Karpas-422 (cell line): Measurements from ENCODE around the gene TBX15. TPM values are rescaled to one million over a fixed set of nuclear protein-coding genes. Genes with fewer than 3 reads are reported as not detected.

Experiments used
- DNase-seq: peaks from one replicate; pipeline ENCODE4 v3.0.0-alpha.2; 2015
- H2AFZ ChIP-seq: fragments of 200-600 bp; sonication (generic); 2 replicates; pipeline ENCODE4 v1.6.1; 2014; ENCODE audit warnings: antibody characterized with exemption, low read length, mixed read lengths
- H3K27ac ChIP-seq: fragments of 200-600 bp; sonication (generic); 2 replicates; pipeline ENCODE4 v1.5.1; 2014; ENCODE audit warnings: mild to moderate bottlenecking, low read length, moderate library complexity
- H3K27me3 ChIP-seq: fragments of 200-600 bp; sonication (generic); 2 replicates; pipeline ENCODE4 v1.6.1; 2014; ENCODE audit warnings: low read length, mixed read lengths
- H3K36me3 ChIP-seq: fragments of 200-600 bp; sonication (generic); 2 replicates; pipeline ENCODE4 v1.6.1; 2014; ENCODE audit warnings: low read length, mixed read lengths; ENCODE audit not compliant: insufficient read depth
- H3K4me1 ChIP-seq: fragments of 200-600 bp; sonication (generic); 2 replicates; pipeline ENCODE4 v1.6.1; 2014; ENCODE audit warnings: mild to moderate bottlenecking, low read length, mixed read lengths
- H3K4me2 ChIP-seq: fragments of 200-600 bp; sonication (generic); 2 replicates; pipeline ENCODE4 v1.6.1; 2014; ENCODE audit warnings: low read length, low read depth, mild to moderate bottlenecking; ENCODE audit not compliant: poor library complexity, severe bottlenecking
- H3K4me3 ChIP-seq: fragments of 200-600 bp; sonication (generic); 2 replicates; pipeline ENCODE4 v1.5.1; 2014; ENCODE audit warnings: mild to moderate bottlenecking, antibody characterized with exemption, low read length, mixed read lengths
- H3K79me2 ChIP-seq: fragments of 200-600 bp; sonication (generic); 2 replicates; pipeline ENCODE4 v1.6.1; 2014; ENCODE audit warnings: mild to moderate bottlenecking, low read length, mixed read lengths
- H3K9ac ChIP-seq: fragments of 200-600 bp; sonication (generic); 2 replicates; pipeline ENCODE4 v1.6.0; 2014; ENCODE audit warnings: low read length
- H3K9me2 ChIP-seq: fragments of 200-600 bp; sonication (generic), shearing (Covaris generic); replicated peaks from 2 replicates; pipeline ENCODE4 v1.6.0; 2014; ENCODE audit warnings: mild to moderate bottlenecking, low read length, moderate library complexity; ENCODE audit not compliant: insufficient read depth
- H3K9me3 ChIP-seq: fragments of 300-700, 200-600 bp; sonication (generic); 2 replicates; pipeline ENCODE4 v1.6.1; 2014; ENCODE audit warnings: low read length, mixed read lengths
- H4K20me1 ChIP-seq: fragments of 200-600 bp; sonication (generic); 2 replicates; pipeline ENCODE4 v1.6.1; 2014; ENCODE audit warnings: mild to moderate bottlenecking, antibody characterized with exemption, low read length, low read depth; ENCODE audit not compliant: insufficient read depth
- total RNA-seq: library from RNA; depleted of rRNA; stranded (reverse); fragments of >200 nt; shearing (Covaris generic); gene quantifications from 2 replicates; pipeline ENCODE4 v1.2.3, GENCODE V29; 2014; ENCODE audit warnings: low replicate concordance

The TBX15 gene
- total RNA-seq, 1 experiment from 2014 or later, result not detected

- Histone ChIP-seq H3K9ac (no peak overlapping the region), H3K79me2 (no peaks in the 10 kb centered on the region), H3K27me3 (no peaks in the 10 kb centered on the region), H3K9me2 (no peaks in the 10 kb centered on the region), H3K9me3 (no peaks in the 10 kb centered on the region), H3K4me2 (no peak overlapping the region), H3K4me3 (no peak overlapping the region), H3K36me3 (no peaks in the 10 kb centered on the region), H2AFZ (no peak overlapping the region), H3K27ac (no peak overlapping the region), H3K4me1 (no peaks in the 10 kb centered on the region), H4K20me1 (no peaks in the 10 kb centered on the region)
- DNase-seq, result no peak
These were observed 3.2 kb downstream of the TBX15 start for GRCh38 chr1:118984722-118985639.

DNA sequence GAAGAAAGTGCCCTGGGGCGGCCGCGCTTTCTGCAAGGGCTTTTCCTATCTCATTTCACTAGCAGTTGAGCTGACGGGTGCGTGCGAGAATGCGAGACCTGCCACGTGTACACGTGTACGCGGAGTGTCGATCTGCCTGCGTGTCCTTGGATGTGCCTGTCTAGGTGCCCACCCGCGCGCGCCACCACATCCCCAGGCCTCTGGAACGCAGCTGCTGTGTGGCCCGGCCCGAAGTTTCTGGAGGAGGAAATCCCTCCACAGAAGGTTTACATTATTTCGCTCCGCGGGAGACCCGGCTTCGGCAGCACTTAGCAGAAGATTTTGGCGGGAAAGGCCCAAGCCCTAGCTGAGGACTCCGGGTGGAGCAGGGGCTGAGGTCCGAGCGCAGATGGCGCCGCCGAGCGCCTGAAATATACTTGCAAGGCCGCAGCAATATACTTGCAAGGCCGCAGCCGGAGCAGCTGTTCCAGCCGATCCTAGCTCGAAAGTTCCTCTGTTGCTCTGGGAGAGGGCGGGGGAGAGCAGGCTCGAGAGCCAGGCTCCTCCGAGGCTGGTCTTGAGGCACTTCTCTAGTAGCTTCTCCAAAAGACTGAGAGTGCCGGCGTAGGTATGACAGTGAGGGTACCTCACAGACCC lies 3.9 kb downstream of the TBX15 start:
- no peak overlapping the region for H3K4me3 ChIP-seq
- no peak overlapping the region for H3K9ac ChIP-seq
- H2AFZ ChIP-seq, result no peak overlapping the region
- no peaks in the 10 kb centered on the region for H4K20me1 ChIP-seq
- no peaks in the 10 kb centered on the region for H3K4me1 ChIP-seq
- H3K27ac ChIP-seq, result no peak overlapping the region
- no peaks in the 10 kb centered on the region for H3K9me3 ChIP-seq
- no peaks in the 10 kb centered on the region for H3K36me3 ChIP-seq
- no peak overlapping the region for H3K4me2 ChIP-seq
- no peaks in the 10 kb centered on the region for H3K79me2 ChIP-seq
- no peak for DNase-seq
- no peaks in the 10 kb centered on the region for H3K27me3 ChIP-seq
- no peaks in the 10 kb centered on the region for H3K9me2 ChIP-seq

GRCh38 chr1:118983558-118984041 lies 4.5 kb downstream of the TBX15 start:
- Histone ChIP-seq H3K79me2 (no peaks in the 10 kb centered on the region), H3K4me2 (no peak overlapping the region), H3K4me1 (no peaks in the 10 kb centered on the region), H4K20me1 (no peaks in the 10 kb centered on the region), H3K4me3 (no peak overlapping the region), H3K27ac (no peak overlapping the region), H3K36me3 (no peaks in the 10 kb centered on the region), H2AFZ (no peak overlapping the region), H3K9me3 (no peaks in the 10 kb centered on the region), H3K9ac (no peak overlapping the region), H3K27me3 (no peaks in the 10 kb centered on the region), H3K9me2 (no peaks in the 10 kb centered on the region)
- no peak for DNase-seq

DNA sequence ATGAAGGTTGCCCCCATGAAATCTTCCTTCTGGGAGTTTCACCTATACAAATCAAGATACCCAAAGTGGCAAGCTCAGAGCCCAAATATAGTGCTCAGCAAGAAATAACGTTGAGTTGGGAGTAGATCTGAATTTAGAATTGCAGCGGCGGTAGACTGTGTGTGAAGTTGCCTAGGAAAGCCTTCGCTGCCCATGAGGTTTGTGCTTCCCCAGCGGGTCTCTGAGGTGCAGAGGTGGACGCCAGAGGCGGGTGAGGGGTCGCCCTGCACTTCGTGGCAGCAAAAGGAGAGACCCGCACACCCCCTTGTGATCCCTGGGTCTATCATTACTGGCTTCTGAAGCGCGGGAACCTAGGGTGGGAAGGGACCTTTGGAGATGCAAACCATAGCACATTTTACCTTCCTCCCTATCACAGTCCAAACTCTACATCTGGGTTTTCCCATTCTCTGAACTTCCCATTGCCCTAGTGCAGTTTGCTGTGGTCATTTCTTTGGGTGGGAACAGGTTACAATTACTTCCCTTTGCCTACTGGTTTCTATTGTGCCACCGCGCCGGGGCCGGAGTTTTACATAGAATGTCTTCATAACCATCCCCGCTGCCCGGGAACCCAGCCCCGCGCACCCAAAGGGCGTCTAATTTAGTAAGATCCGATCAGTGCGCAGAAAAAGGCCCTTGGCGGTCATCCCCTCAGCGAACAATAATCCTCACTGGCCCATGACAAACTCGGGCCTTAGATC lies 5.2 kb downstream of the TBX15 start:
- no peaks in the 10 kb centered on the region for H3K9me2 ChIP-seq
- no peaks in the 10 kb centered on the region for H3K9me3 ChIP-seq
- H3K36me3 ChIP-seq, result no peaks in the 10 kb centered on the region
- no peaks in the 10 kb centered on the region for H3K4me1 ChIP-seq
- H2AFZ ChIP-seq, result no peak overlapping the region
- H4K20me1 ChIP-seq, result no peaks in the 10 kb centered on the region
- H3K4me2 ChIP-seq, result no peak overlapping the region
- no peaks in the 10 kb centered on the region for H3K79me2 ChIP-seq
- no peak for DNase-seq
- H3K27ac ChIP-seq, result no peak overlapping the region
- no peak overlapping the region for H3K9ac ChIP-seq
- no peaks in the 10 kb centered on the region for H3K27me3 ChIP-seq
- no peak overlapping the region for H3K4me3 ChIP-seq

- H3K9me3 ChIP-seq, result no peaks in the 10 kb centered on the region
These were observed 5.9 kb downstream of the TBX15 start for GRCh38 chr1:118982266-118982665.

DNA sequence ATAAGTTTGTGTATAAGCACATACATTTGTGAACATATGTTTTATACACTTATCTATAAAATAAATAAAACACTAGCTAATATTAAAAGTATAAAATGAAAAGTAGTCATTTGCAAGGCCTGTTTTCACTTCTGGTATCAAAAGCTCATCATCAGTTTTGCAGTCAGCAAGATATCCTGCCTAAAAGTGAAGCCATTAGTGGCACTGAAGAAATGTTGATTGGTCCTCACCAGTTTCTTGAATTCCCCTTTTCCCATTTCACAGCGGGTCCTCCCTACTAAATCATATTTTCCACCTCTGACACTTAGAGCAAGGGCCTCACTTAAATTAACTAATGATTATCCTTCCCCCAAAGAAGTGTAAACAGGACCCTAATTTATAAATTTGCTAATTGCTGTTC lies 6.7 kb downstream of the TBX15 start:
- no peaks in the 10 kb centered on the region for H3K27me3 ChIP-seq
- no peak overlapping the region for H3K4me2 ChIP-seq

More at GRCh38 chr1:118982266-118982665, 5.9 kb downstream of the TBX15 start:
- no peak for DNase-seq
- Histone ChIP-seq H3K36me3 (no peaks in the 10 kb centered on the region), H3K27me3 (no peaks in the 10 kb centered on the region), H3K4me2 (no peak overlapping the region), H3K9me2 (no peaks in the 10 kb centered on the region), H3K4me3 (no peak overlapping the region), H3K79me2 (no peaks in the 10 kb centered on the region), H3K4me1 (peaks cover 4% of the 10 kb centered on the region; the same call in 1 of the 2 replicates), H3K27ac (no peak overlapping the region), H4K20me1 (no peaks in the 10 kb centered on the region), H2AFZ (no peak overlapping the region), H3K9ac (no peak overlapping the region)

GRCh38 chr1:118979754-118980575 lies 8.2 kb downstream of the TBX15 start:
- no peak for DNase-seq
- no peak overlapping the region for H3K9ac ChIP-seq
- no peaks in the 10 kb centered on the region for H3K9me2 ChIP-seq
- H3K36me3 ChIP-seq, result no peaks in the 10 kb centered on the region
- H3K79me2 ChIP-seq, result no peaks in the 10 kb centered on the region
- no peak overlapping the region for H3K4me3 ChIP-seq
- H3K4me2 ChIP-seq, result no peak overlapping the region
- no peaks in the 10 kb centered on the region for H4K20me1 ChIP-seq
- no peaks in the 10 kb centered on the region for H3K9me3 ChIP-seq
- H3K27me3 ChIP-seq, result no peaks in the 10 kb centered on the region
- H2AFZ ChIP-seq, result no peak overlapping the region
- H3K4me1 ChIP-seq, result peaks cover 4% of the 10 kb centered on the region; the same call in 1 of the 2 replicates
- H3K27ac ChIP-seq, result no peak overlapping the region

More for the DNA sequence above, 6.7 kb downstream of the TBX15 start:
- no peak for DNase-seq
- Histone ChIP-seq H3K9ac (no peak overlapping the region), H3K27ac (no peak overlapping the region), H3K9me3 (no peaks in the 10 kb centered on the region), H3K79me2 (no peaks in the 10 kb centered on the region), H3K36me3 (no peaks in the 10 kb centered on the region), H4K20me1 (no peaks in the 10 kb centered on the region), H3K4me3 (no peak overlapping the region), H3K4me1 (peaks cover 4% of the 10 kb centered on the region; the same call in 1 of the 2 replicates), H2AFZ (no peak overlapping the region), H3K9me2 (no peaks in the 10 kb centered on the region)
